ENCODE results near the gene THAP5. TPM values are rescaled to one million over a fixed set of nuclear protein-coding genes. Genes with fewer than 3 reads are reported as not detected.

THAP5 gene
- total and polyA plus RNA-seq, 2 donors (not counting 3 experiments of a cell fraction or from before 2014, with no cell fraction given): 2.5 to 14.1 TPM

DNA sequence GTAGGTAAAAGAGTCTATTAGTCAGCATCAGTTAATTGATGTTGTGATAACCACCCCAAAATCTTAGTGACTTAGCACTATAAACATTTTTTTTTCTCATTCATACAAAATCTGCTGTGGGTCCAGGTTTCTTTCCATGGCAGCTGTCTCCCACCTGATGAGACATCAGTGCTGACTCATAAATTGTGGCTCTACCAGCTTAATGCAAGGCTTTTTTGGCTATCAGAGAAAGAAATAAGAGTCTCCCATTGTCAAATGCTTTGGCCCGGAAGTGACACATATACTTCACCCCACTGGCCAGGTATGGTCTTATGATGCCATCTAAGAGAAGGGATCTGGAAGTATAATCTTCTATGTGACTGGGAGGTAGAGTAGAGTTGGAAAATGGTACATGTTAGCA is 14.7 kb upstream of the THAP5 start:
- H3K36me3 ChIP-seq (ENCODE audit: control insufficient read depth in 2 of 2, extremely low read depth in 1 of 2, insufficient read depth in 2 of 2, low read length in 2 of 2): peaks cover 0 to 1% of the 10 kb centered on the region in 2 experiments
- no peak overlapping the region for H3K4me3 ChIP-seq (replicated peaks in 1 of 3; ENCODE audit: insufficient read depth in 1 of 3, low read depth in 1 of 3, low read length in 3 of 3)
- FAIRE-seq: no peak
- no peak overlapping the region for H2AFZ ChIP-seq (ENCODE audit: low read depth, low read length)
- dilution Hi-C loops (cut with MboI; ENCODE audit: extremely low pct_ligation_motif_present, low sequenced_read_pairs) (no loop called here), intact Hi-C loops (cut with micrococcal nuclease) (no loop called here)
- H3K4me1 ChIP-seq (ENCODE audit: control insufficient read depth, extremely low read depth, insufficient read depth, low read length): no peaks in the 10 kb centered on the region
- H3K9me1 ChIP-seq (replicated peaks; ENCODE audit: control insufficient read depth, extremely low read depth, insufficient read depth, low read length): no peaks in the 10 kb centered on the region
- no peak for DNase-seq (ENCODE audit: low read depth, low spot score)
- BruUV-seq (replicated peaks): no TSS peak
- no peaks in the 10 kb centered on the region for H3K9me3 ChIP-seq (replicated peaks; ENCODE audit: control insufficient read depth, insufficient read depth, low read length)
- H3K79me2 ChIP-seq (ENCODE audit: control insufficient read depth, insufficient read depth, low read length): no peaks in the 10 kb centered on the region
- no peak overlapping the region for H3K27ac ChIP-seq (ENCODE audit: insufficient read depth, low read depth, low read length)
- no peak overlapping the region for H3K9ac ChIP-seq (replicated peaks; ENCODE audit: extremely low read depth, insufficient read depth, low read length)
- ChIA-PET CTCF (no interaction called here), POLR2A (no interaction called here)
- H3K4me2 ChIP-seq (ENCODE audit: insufficient read depth, low read length): no peak overlapping the region
- peaks cover 19 to 24% of the 10 kb centered on the region in 2 experiments for H3K27me3 ChIP-seq (ENCODE audit: control insufficient read depth in 2 of 2, insufficient read depth in 2 of 2, low read length in 2 of 2)
- TF ChIP-seq GATA2 (IDR thresholded peaks at IDR 0.05; ENCODE audit: insufficient read depth, insufficient read length, low read depth, low read length) (no peak), FOS (IDR thresholded peaks at IDR 0.05; ENCODE audit: borderline replicate concordance, insufficient read depth, low read length) (no peak), POLR2AphosphoS5 (IDR thresholded peaks at IDR 0.05; ENCODE audit: insufficient read depth, low read depth, low read length) (no peak), CTCF (IDR thresholded peaks at IDR 0.05; ENCODE audit: extremely low read depth in 1 of 2, insufficient read depth in 1 of 2, low read depth in 1 of 2, low read length in 2 of 2) (no peak), MAX (IDR thresholded peaks at IDR 0.05; ENCODE audit: insufficient read depth, insufficient read length) (no peak), EZH2 (IDR thresholded peaks at IDR 0.05; ENCODE audit: borderline replicate concordance, low read depth, low read length, severe bottlenecking) (no peak), POLR2A (IDR thresholded peaks at IDR 0.05; ENCODE audit: low read depth, low read length) (no peak), MYC (IDR thresholded peaks at IDR 0.05; ENCODE audit: low read depth, low read length) (no peak), JUN (IDR thresholded peaks at IDR 0.05; ENCODE audit: borderline replicate concordance, insufficient read depth, insufficient read length, low read depth) (no peak)
- H4K20me1 ChIP-seq (replicated peaks; ENCODE audit: control insufficient read depth, extremely low read depth, insufficient read depth, low read length): no peaks in the 10 kb centered on the region

Data from endothelial cell of umbilical vein (primary cell).